Transverse colon (tissue), 4 donors: Measurements from ENCODE around the gene CRYBG3.

ENCODE experiments used
- POLR2AphosphoS5 ChIP-seq, 3 donors: sonication (generic); formaldehyde crosslinking; IDR thresholded peaks; one replicate each; pipeline ENCODE4 v1.6.1; 2016; ENCODE audit warnings: antibody characterized with exemption in 3 of 3
- TF ChIP-seq, protein P1 (sequence below), 5 experiments: fragments of 200-600 bp in 3 of 5; fragments of 450-650 bp in 2 of 5; sonication (generic) in 3 of 5; IDR thresholded peaks; 1 replicate in 2 of 5; 2 replicates in 3 of 5; pipeline ENCODE4 v1.5.1; 2016 to 2017; ENCODE audit warnings: antibody characterized with exemption in 5 of 5, inconsistent platforms in 3 of 5, mild to moderate bottlenecking in 2 of 5, moderate library complexity in 1 of 5

DNA sequence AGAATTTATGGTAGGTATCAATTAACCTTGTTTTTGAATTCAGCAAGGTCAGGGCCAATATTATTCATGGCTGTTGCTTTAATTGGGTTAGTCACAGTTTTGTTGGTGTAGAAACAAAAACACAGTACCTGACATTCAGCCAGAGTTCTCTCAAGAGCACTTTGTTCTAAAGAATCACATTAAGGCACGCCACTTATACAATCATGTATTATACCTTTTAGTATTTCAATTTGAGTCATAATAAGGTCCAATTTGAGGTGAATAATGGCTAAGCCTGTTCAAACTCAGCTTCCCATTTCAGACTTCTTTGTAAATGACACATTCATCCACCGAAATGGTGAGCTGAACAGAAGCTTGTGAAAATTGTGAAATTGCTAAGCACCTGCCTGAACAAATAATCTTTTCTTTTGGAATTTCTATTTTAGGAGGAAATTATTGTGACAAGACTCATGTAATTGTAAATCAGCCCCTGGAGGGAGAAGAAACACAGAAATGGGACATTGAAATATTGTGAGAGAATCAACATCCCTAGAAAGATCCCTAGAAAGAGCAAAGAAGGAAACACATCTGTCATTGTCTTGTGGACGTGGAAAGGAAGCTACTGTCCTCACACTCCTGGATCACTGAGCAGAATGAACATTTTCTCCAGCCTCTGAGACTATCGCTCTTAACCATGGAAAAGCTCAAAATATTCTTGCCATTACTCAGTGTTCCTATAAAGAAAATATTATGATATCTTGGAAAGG, 121.2 kb downstream of the CRYBG3 start:
- TF ChIP-seq, protein P1, sequence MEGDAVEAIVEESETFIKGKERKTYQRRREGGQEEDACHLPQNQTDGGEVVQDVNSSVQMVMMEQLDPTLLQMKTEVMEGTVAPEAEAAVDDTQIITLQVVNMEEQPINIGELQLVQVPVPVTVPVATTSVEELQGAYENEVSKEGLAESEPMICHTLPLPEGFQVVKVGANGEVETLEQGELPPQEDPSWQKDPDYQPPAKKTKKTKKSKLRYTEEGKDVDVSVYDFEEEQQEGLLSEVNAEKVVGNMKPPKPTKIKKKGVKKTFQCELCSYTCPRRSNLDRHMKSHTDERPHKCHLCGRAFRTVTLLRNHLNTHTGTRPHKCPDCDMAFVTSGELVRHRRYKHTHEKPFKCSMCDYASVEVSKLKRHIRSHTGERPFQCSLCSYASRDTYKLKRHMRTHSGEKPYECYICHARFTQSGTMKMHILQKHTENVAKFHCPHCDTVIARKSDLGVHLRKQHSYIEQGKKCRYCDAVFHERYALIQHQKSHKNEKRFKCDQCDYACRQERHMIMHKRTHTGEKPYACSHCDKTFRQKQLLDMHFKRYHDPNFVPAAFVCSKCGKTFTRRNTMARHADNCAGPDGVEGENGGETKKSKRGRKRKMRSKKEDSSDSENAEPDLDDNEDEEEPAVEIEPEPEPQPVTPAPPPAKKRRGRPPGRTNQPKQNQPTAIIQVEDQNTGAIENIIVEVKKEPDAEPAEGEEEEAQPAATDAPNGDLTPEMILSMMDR (IDR thresholded peaks at IDR 0.05), result no peak
- TF ChIP-seq POLR2AphosphoS5 (IDR thresholded peaks at IDR 0.05), result no peak
